ENCODE results near the gene FAM78B.

FAM78B gene

DNA sequence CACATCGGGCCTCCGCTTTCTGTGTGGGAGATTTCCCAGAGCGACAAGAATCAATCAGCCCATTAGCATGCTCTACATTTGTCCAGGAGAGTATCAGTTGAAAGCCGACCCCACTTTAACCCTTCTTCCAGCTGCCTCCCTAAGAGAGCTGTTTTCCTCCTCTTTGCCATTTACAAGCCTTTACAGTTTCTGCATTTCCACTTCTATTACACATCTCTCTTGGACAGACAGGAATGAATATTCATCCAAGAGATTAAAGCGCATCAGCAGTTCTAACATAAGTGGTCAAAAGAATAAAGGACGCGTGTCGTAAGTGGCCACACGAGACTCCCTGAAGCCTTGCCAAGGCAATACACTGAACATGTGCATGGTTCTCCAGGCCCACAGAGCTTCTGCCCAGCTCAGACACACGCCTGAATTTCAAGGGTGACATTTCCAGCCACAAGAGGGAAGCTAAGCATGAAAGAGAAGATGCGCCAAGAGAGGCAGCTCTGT lies 47.3 kb downstream of the FAM78B start:
- no peak for DNase-seq (ENCODE audit: low read depth)
- no peak overlapping the region for H3K4me3 ChIP-seq (ENCODE audit: control insufficient read depth, low read depth, low read length)
- no peak for TF ChIP-seq CTCF (conservative IDR thresholded peaks at IDR 0.05; ENCODE audit: control insufficient read depth, insufficient read depth, low read depth, low read length)

DNA sequence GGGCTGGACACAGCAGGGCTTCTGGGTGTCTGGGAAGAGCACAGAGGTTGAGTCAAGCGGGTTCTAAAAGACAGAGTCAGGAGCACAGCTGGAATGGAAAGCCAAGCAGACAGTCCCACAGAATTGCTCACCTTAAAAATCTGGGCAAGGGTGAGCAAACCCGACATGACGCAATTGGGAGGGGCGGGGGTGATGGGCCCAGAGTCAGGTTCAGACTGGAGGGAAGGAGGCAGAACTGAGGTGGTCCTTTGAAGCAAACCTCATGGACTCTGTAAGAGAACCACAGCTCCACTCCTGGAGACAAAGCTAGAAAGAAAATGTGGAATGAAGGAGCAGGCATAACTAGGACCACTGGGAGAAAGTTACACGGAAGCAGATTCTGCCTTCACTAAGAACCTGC lies 49.0 kb downstream of the FAM78B start:
- TF ChIP-seq CTCF (conservative IDR thresholded peaks at IDR 0.05; ENCODE audit: control insufficient read depth, insufficient read depth, low read depth, low read length): no peak
- no peak for DNase-seq (ENCODE audit: low read depth)

GRCh38 chr1:166116026-166116425 lies 50.8 kb downstream of the FAM78B start:
- TF ChIP-seq CTCF (conservative IDR thresholded peaks at IDR 0.05; ENCODE audit: control insufficient read depth, insufficient read depth, low read depth, low read length): no peak
- DNase-seq (ENCODE audit: low read depth): no peak
- no peak overlapping the region for H3K4me3 ChIP-seq (ENCODE audit: control insufficient read depth, low read depth, low read length)

More for the DNA sequence above, 49.0 kb downstream of the FAM78B start:
- no peak overlapping the region for H3K4me3 ChIP-seq (ENCODE audit: control insufficient read depth, low read depth, low read length)

GRCh38 chr1:166114419-166114818 lies 52.4 kb downstream of the FAM78B start:
- DNase-seq (ENCODE audit: low read depth): no peak
- no peak for TF ChIP-seq CTCF (conservative IDR thresholded peaks at IDR 0.05; ENCODE audit: control insufficient read depth, insufficient read depth, low read depth, low read length)
- H3K4me3 ChIP-seq (ENCODE audit: control insufficient read depth, low read depth, low read length): no peak overlapping the region

GRCh38 chr1:166113630-166114029 lies 53.2 kb downstream of the FAM78B start:
- no peak for DNase-seq (ENCODE audit: low read depth)
- no peak for TF ChIP-seq CTCF (conservative IDR thresholded peaks at IDR 0.05; ENCODE audit: control insufficient read depth, insufficient read depth, low read depth, low read length)

DNA sequence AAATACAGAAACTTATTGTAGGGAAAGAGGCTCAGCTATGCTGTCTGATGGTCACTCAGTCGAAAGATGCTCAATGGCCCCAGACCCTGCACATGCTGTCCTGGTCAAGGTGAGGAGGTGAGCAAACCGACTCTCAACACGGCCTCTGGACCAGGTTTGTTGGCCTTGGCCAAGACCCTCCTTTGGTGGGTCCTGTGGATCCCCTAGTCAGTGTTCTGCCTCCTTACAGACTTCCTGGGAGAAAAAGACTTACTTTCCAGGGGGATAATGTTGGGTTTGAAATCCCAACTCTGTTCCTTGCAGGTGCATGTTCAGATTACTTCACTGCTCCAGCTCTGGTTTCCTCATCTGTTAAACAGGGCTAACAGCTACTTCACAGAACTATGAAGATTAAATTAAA lies 53.8 kb downstream of the FAM78B start:
- TF ChIP-seq CTCF (conservative IDR thresholded peaks at IDR 0.05; ENCODE audit: control insufficient read depth, insufficient read depth, low read depth, low read length): no peak
- no peak overlapping the region for H3K4me3 ChIP-seq (ENCODE audit: control insufficient read depth, low read depth, low read length)
- DNase-seq (ENCODE audit: low read depth): no peak

More at GRCh38 chr1:166113630-166114029, 53.2 kb downstream of the FAM78B start:
- H3K4me3 ChIP-seq (ENCODE audit: control insufficient read depth, low read depth, low read length): no peak overlapping the region

DNA sequence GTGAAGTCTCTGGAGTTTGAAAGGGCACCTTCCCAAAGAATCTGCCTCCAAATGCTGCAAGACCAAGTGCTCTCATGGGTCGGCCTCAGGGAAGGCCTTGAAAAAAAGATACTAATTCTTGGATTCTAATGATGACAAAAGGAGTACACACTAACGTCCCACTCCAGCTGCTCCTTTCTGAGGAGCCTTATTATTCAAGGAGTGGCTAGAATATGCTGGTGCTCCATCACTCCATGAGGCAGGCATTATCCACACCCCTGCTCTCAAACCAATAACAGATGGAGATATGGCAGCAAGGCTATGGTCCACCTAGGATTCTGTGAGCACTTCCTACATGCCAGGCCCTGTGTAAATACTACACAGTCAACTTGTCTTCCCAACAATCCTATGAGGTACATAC lies 54.4 kb downstream of the FAM78B start:
- DNase-seq (ENCODE audit: low read depth): no peak
- TF ChIP-seq CTCF (conservative IDR thresholded peaks at IDR 0.05; ENCODE audit: control insufficient read depth, insufficient read depth, low read depth, low read length): no peak
- no peak overlapping the region for H3K4me3 ChIP-seq (ENCODE audit: control insufficient read depth, low read depth, low read length)
